Stimulated activated CD8-positive, alpha-beta memory T cell treated with anti-CD3 and anti-CD28 coated beads, Interleukin-12 subunit alpha, Interleukin-12 subunit beta, amount 100 ng/mL, for 1 hour (primary cell): Measurements from ENCODE around the gene TANC2.

ENCODE experiments used
- DNase-seq: peaks from one replicate; pipeline ENCODE4 v3.0.0-alpha.2; 2020; ENCODE audit warnings: low read depth

TANC2 gene

GRCh38 chr17:63001689-63002394 is 35.8 kb downstream of the TANC2 start:
- DNase-seq, result no peak

DNA sequence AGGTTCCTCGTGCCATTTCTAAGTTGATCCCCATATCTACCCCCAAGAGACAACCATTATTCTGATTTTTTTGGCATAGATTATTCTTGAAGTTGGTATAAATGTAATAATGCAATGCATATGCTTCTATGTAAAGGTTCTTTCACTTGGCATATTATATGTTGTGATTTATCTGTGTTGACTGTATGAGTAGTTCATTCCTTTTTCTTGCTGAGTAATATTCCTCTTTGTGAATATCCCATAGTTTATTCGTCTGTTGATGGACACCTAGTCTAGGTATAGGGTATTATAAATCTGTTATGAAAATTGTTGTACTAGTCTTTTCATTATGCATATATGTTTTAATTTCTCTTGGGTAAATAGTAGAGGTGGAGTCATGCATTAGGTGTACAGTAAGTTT is 36.6 kb downstream of the TANC2 start:
- DNase-seq, result no peak

- DNase-seq, result no peak
Measured at GRCh38 chr17:63015824-63016223, 49.8 kb downstream of the TANC2 start.
